Pancreas (tissue), 10 donors: ENCODE results near the gene PHACTR4. TPM values are rescaled to one million over a fixed set of nuclear protein-coding genes. Genes with fewer than 3 reads are reported as not detected.
A peak's percentile ranks its signal among the peaks of the same experiment; 100 is the strongest.

Experiments used
- ATAC-seq, 4 donors: fragments of 200-7000 bp; cut with Tn5 transposase; one replicate each; pipeline versions ENCODE4 v1.8.0 to v1.9.1; 2020; ENCODE audit warnings: mild to moderate bottlenecking in 4 of 4, moderate library complexity in 4 of 4
- DNase-seq, 6 donors: peaks; one replicate each; pipeline ENCODE4 v3.0.0-alpha.2; 2020
- FAIRE-seq: peaks from 2 replicates; lab custom pipeline; 2012; peaks lifted over from hg19 to GRCh38; lab: Jason Lieb, UNC
- H3K27ac ChIP-seq, 4 donors: fragments of 200-600 bp; sonication (generic); 1 replicate in 3 of 4; 2 replicates in 1 of 4; pipeline versions ENCODE4 v1.5.0 to v1.8.0; 2020
- H3K27me3 ChIP-seq, 4 donors: fragments of 200-600 bp; one replicate each; pipeline ENCODE4 v1.8.0; 2021
- H3K36me3 ChIP-seq, 3 donors: fragments of 200-600 bp; sonication (generic) in 1 of 3; one replicate each; pipeline versions ENCODE4 v1.5.0 to v1.8.0; 2020 to 2021
- H3K4me1 ChIP-seq, 3 donors: fragments of 200-600 bp; one replicate each; pipeline ENCODE4 v1.8.0; 2021
- H3K4me3 ChIP-seq, 4 donors: fragments of 200-600 bp; sonication (generic) in 2 of 4; one replicate each; pipeline versions ENCODE4 v1.5.0 to v1.8.0; 2020 to 2021
- H3K9me3 ChIP-seq, 4 donors: fragments of 200-600 bp; one replicate each; pipeline ENCODE4 v1.8.0; 2021
- WGBS, 2 donors: extraction: QIAGEN DNeasy Blood & Tissue Kit; methylation state at CpG; one replicate each; pipeline ENCODE4 v1.1.7; 2013; 5-methylcytosine and 5-hydroxymethylcytosine counted together
- intact Hi-C, 3 donors: fragments of 100-400 bp; cut with DNase I; formaldehyde crosslinking; loops; one replicate each; pipeline versions ENCODE4 v1.11.1 to v1.14.2; 2022
- polyA plus RNA-seq, 2 donors: library from polyadenylated mRNA; stranded (reverse); fragments of 200-250 nt; gene quantifications; one replicate each; pipeline ENCODE4 v1.2.3, GENCODE V29; 2013
- total RNA-seq, 6 donors: library from RNA; stranded (reverse); fragmentation: NEBNext Ultra II Directional in 4 of 6; extraction: Animal tissue kit (Norgen Biotek cat#: 25700) in 4 of 6; gene quantifications; one replicate each; pipeline versions ENCODE4 v1.2.1 to v1.2.4, GENCODE V29; 2021 to 2023
- TF ChIP-seq, protein P1 (sequence below), 4 donors: fragments of 200-600 bp; sonication (generic) in 3 of 4; IDR thresholded peaks; one replicate each; pipeline versions ENCODE4 v1.5.0 to v1.8.0; 2021; ENCODE audit warnings: antibody characterized with exemption in 4 of 4
- donor health status: healthy with polysubstance abuse.
- donor health status: DM: no; HTN: no; CAD: no; lungs with moderate emphysema.
- donor health status: DM: no; HTN: no; CAD: no.
- donor health status: control.
- donor health status: control.
- donor health status: Bipolar disorder and iron deficiency.
- donor health status: DM: yes; HTN: yes; CAD: no.
- donor health status: DM: no; HTN: no; CAD: no.
- donor health status: DM: no; HTN: no; CAD: no.
- donor health status: DM: yes; HTN: yes; CAD: no.

PHACTR4 gene
- total and polyA plus RNA-seq, 8 donors: 12.5 to 25.8 (median 14.1) TPM

DNA sequence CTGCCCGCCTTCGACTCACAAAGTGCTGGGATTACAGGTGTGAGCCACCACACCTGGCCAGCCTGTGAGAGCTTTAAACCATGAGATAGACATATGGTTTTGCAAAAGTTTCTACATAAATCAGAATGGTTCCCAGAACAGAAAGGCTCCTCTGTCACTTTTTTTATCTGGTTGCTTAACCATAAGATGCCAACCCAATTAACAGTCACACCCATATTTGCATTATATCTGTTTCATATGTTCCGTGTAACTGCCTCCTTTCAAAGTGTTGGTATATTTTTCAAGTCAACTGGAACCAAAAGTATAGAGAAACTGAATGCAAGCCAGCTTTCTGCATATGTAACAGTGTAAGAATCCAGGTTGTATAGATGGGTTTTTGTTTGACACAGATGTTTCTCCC lies 112.6 kb downstream of the PHACTR4 start:
- no peak for ATAC-seq
- Histone ChIP-seq H3K27ac (no peak overlapping the region), H3K9me3 (no peaks in the 10 kb centered on the region), H3K4me1 (no peaks in the 10 kb centered on the region), H3K36me3 (peaks cover 4 to 31% (median 8%) of the 10 kb centered on the region in 3 donors), H3K27me3 (no peaks in the 10 kb centered on the region), H3K4me3 (no peak overlapping the region)
- no peak for FAIRE-seq
- WGBS, 2 donors: 82 to 96% methylated on average over 3 of the region's 3 CpGs
- no peak for DNase-seq
- TF ChIP-seq, protein P1, sequence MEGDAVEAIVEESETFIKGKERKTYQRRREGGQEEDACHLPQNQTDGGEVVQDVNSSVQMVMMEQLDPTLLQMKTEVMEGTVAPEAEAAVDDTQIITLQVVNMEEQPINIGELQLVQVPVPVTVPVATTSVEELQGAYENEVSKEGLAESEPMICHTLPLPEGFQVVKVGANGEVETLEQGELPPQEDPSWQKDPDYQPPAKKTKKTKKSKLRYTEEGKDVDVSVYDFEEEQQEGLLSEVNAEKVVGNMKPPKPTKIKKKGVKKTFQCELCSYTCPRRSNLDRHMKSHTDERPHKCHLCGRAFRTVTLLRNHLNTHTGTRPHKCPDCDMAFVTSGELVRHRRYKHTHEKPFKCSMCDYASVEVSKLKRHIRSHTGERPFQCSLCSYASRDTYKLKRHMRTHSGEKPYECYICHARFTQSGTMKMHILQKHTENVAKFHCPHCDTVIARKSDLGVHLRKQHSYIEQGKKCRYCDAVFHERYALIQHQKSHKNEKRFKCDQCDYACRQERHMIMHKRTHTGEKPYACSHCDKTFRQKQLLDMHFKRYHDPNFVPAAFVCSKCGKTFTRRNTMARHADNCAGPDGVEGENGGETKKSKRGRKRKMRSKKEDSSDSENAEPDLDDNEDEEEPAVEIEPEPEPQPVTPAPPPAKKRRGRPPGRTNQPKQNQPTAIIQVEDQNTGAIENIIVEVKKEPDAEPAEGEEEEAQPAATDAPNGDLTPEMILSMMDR (IDR thresholded peaks at IDR 0.05): no peak
- intact Hi-C loops: no loop called here

DNA sequence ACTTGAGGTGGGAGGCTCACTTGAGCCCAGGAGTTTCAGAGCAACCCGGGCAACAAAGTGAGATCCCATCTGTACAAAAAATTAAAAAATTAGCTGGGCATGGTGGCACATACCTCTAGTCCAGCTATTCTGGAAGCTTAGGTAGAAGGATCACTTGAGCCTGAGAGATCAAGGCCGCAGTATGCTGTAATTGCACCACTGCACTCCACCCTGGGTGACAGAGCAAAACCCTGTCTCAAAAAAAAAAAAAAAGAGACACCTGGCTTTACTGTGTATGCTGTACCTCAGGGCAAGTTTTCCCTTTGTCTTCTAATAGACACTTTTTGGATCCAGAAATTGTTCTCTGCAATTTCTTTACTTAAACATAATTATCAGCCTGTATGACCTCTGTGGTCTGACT lies 113.2 kb downstream of the PHACTR4 start:
- Histone ChIP-seq H3K36me3 (peaks cover 4 to 31% (median 8%) of the 10 kb centered on the region in 3 donors), H3K27me3 (no peaks in the 10 kb centered on the region), H3K4me1 (no peaks in the 10 kb centered on the region), H3K9me3 (no peaks in the 10 kb centered on the region), H3K4me3 (no peak overlapping the region), H3K27ac (no peak overlapping the region)
- FAIRE-seq (no peak), ATAC-seq (no peak), DNase-seq (no peak)
- TF ChIP-seq, protein P1 (IDR thresholded peaks at IDR 0.05): no peak
- intact Hi-C loops: no loop called here
- WGBS, 2 donors: 92 to 100% methylated on average over 2 of the region's 2 CpGs

GRCh38 chr1:28494737-28495136 lies 125.2 kb downstream of the PHACTR4 start:
- Histone ChIP-seq H3K9me3 (no peaks in the 10 kb centered on the region), H3K27ac (no peak overlapping the region), H3K4me3 (no peak overlapping the region), H3K4me1 (no peaks in the 10 kb centered on the region), H3K36me3 (peaks cover 5 to 36% (median 9%) of the 10 kb centered on the region in 3 donors), H3K27me3 (no peaks in the 10 kb centered on the region)
- 93 to 97% methylated on average over 1 of the region's 1 CpG for WGBS, 2 donors
- TF ChIP-seq, protein P1 (IDR thresholded peaks at IDR 0.05): no peak
- no peak for DNase-seq
- no peak for ATAC-seq
- intact Hi-C loops: no loop called here
- FAIRE-seq: no peak

- ATAC-seq: no peak
- WGBS, 2 donors: 85 to 90% methylated on average over 4 of the region's 4 CpGs
- no peak for FAIRE-seq
These were observed 130.0 kb downstream of the PHACTR4 start for GRCh38 chr1:28499553-28499952.

DNA sequence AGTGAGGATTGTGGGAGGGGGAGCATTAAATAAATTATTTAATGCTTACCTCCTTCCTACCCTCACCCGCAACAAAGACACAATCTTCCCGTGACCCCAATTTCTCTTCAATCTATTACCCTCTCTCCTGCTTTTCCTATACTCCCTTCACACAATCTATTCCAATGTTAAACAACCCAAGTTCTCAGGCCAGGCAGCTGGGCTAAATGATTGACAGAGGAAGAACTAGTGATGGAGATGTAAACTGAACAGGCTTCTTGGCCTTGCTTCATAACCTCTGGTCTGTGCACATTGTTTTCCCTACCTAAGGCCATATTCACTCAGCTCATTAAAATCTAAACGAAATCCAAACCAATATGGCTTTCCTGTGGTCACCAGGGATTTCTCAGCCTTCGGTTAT lies 132.4 kb downstream of the PHACTR4 start:
- TF ChIP-seq, protein P1 (IDR thresholded peaks at IDR 0.05): no peak

More at GRCh38 chr1:28499553-28499952, 130.0 kb downstream of the PHACTR4 start:
- intact Hi-C loops: no loop called here
- Histone ChIP-seq H3K27ac (no peak overlapping the region), H3K9me3 (no peaks in the 10 kb centered on the region), H3K27me3 (no peaks in the 10 kb centered on the region), H3K4me3 (no peak overlapping the region), H3K4me1 (peaks cover 0 to 7% (median 0%) of the 10 kb centered on the region in 3 donors), H3K36me3 (peaks cover 5 to 17% (median 9%) of the 10 kb centered on the region in 3 donors)
- no peak for DNase-seq
- TF ChIP-seq, protein P1 (IDR thresholded peaks at IDR 0.05): no peak

More for the DNA sequence above, 132.4 kb downstream of the PHACTR4 start:
- 86% methylated on average over 4 of the region's 4 CpGs for WGBS, 2 donors
- Histone ChIP-seq H3K27me3 (no peaks in the 10 kb centered on the region), H3K27ac (peak overlapping the region in 1 of 4 donors; percentile 66), H3K9me3 (no peaks in the 10 kb centered on the region), H3K4me1 (peaks cover 0 to 11% (median 0%) of the 10 kb centered on the region in 3 donors), H3K4me3 (no peak overlapping the region), H3K36me3 (peaks cover under 1 to 5% (median 2%) of the 10 kb centered on the region in 3 donors)
- FAIRE-seq (no peak), DNase-seq (no peak), ATAC-seq (no peak)
- intact Hi-C loops: no loop called here
